Fibroblast of lung (primary cell): Measurements from ENCODE around the gene NEK11. TPM values are rescaled to one million over a fixed set of nuclear protein-coding genes. Genes with fewer than 3 reads are reported as not detected.

ENCODE experiments used
- DNase-seq, 2 donors: peaks; one replicate each; pipeline versions ENCODE4 v3.0.0 to v3.0.0-alpha.2; 2010; ENCODE audit warnings: low read depth in 2 of 2
- H2AFZ ChIP-seq: 2 replicates; pipeline ENCODE4 v1.5.1; 2012; ENCODE audit warnings: low read length, control low read depth, inconsistent platforms
- H3K27ac ChIP-seq: 2 replicates; pipeline ENCODE4 v1.5.1; 2011; ENCODE audit warnings: low read length, control low read depth; ENCODE audit not compliant: insufficient read depth
- H3K27me3 ChIP-seq: 2 replicates; pipeline ENCODE4 v1.5.1; 2011; ENCODE audit warnings: mild to moderate bottlenecking, low read length; ENCODE audit not compliant: control insufficient read depth, insufficient read depth
- H3K36me3 ChIP-seq: 2 replicates; pipeline ENCODE4 v1.5.1; 2011; ENCODE audit warnings: low read length; ENCODE audit not compliant: control insufficient read depth, insufficient read depth
- H3K4me1 ChIP-seq: 2 replicates; pipeline ENCODE4 v1.5.1; 2011; ENCODE audit warnings: low read length; ENCODE audit not compliant: control insufficient read depth, insufficient read depth; ENCODE audit errors: extremely low read depth
- H3K4me2 ChIP-seq: 2 replicates; pipeline ENCODE4 v1.5.1; 2011; ENCODE audit warnings: low read length, control low read depth; ENCODE audit not compliant: insufficient read depth; ENCODE audit errors: extremely low read depth
- H3K4me3 ChIP-seq, 4 experiments: fragments of 200-600 bp in 1 of 4; sonication (generic) in 1 of 4; replicated peaks in 1 of 4; 2 replicates each; pipeline ENCODE4 v1.5.1; 2011 to 2016; ENCODE audit warnings: low read length in 4 of 4, low read depth in 3 of 4, mild to moderate bottlenecking in 3 of 4, control low read depth in 2 of 4, inconsistent platforms in 1 of 4, mixed read lengths in 1 of 4; ENCODE audit not compliant: insufficient read depth in 1 of 4; ENCODE audit errors: control extremely low read depth in 1 of 4
- H3K79me2 ChIP-seq: 2 replicates; pipeline ENCODE4 v1.5.1; 2012; ENCODE audit warnings: mild to moderate bottlenecking, low read length, inconsistent platforms; ENCODE audit not compliant: control insufficient read depth, insufficient read depth
- H3K9ac ChIP-seq: 2 replicates; pipeline ENCODE4 v1.5.1; 2011; ENCODE audit warnings: mild to moderate bottlenecking, low read length, control low read depth; ENCODE audit not compliant: insufficient read depth
- H3K9me3 ChIP-seq: 2 replicates; pipeline ENCODE4 v1.5.1; 2012; ENCODE audit warnings: low read depth, low read length; ENCODE audit not compliant: control insufficient read depth, insufficient read depth
- H4K20me1 ChIP-seq: 2 replicates; pipeline ENCODE4 v1.5.1; 2011; ENCODE audit warnings: low read length; ENCODE audit not compliant: control insufficient read depth, insufficient read depth; ENCODE audit errors: extremely low read depth
- EZH2 ChIP-seq: IDR thresholded peaks from 2 replicates; pipeline ENCODE4 v1.5.1; 2012; ENCODE audit warnings: low read length, control low read depth, mild to moderate bottlenecking; ENCODE audit errors: missing control alignments
- polyA plus RNA-seq, 2 donors: library from polyadenylated mRNA; depleted of rRNA in 1 of 2; stranded (reverse) in 1 of 2; unstranded in 1 of 2; fragments of >200 nt; gene quantifications; 2 replicates each; pipeline ENCODE4 v1.2.1, GENCODE V29; 2011 to 2012; ENCODE audit warnings: missing spikeins in 1 of 2
- total RNA-seq: library from RNA; depleted of rRNA; stranded (reverse); fragments of >200 nt; gene quantifications from 2 replicates; pipeline ENCODE4 v1.2.1, GENCODE V29; 2014
- TF ChIP-seq, protein P1 (sequence below), 2 donors: IDR thresholded peaks in 1 of 2; conservative IDR thresholded peaks in 1 of 2; 1 replicate in 1 of 2; 2 replicates in 1 of 2; pipeline ENCODE4 v1.5.1; 2011 to 2012; ENCODE audit warnings: low read length in 2 of 2, control low read depth in 1 of 2, inconsistent platforms in 1 of 2, low read depth in 1 of 2, mild to moderate bottlenecking in 1 of 2

Gene NEK11
- total and polyA plus RNA-seq, 2 donors (not counting 1 experiment from before 2014, with no cell fraction given): 4.3 to 13.0 TPM

DNA sequence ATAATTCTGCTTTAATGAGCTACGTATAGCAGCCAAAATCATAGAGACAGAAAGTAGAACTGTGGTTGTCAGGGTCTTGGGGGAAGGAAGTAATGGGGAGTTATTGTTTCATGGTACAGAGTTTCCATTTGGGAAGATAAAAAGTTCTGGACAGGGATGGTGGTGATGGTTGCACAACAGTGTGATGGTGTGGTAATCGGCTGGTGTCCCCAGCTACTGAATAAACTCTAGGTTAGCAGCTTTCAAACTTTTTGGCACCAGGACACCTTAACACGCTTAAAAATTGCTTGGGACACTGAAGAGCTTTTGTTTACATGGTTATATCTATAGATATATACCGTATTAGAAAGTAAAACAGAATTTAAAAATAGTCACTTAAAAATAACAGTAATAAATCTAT, 166.0 kb downstream of the NEK11 start:
- Histone ChIP-seq H3K27me3 (no peaks in the 10 kb centered on the region), H3K36me3 (no peaks in the 10 kb centered on the region), H3K4me3 (no peak overlapping the region), H3K9me3 (no peaks in the 10 kb centered on the region), H3K4me2 (no peak overlapping the region), H3K9ac (no peak overlapping the region), H4K20me1 (no peaks in the 10 kb centered on the region), H2AFZ (no peak overlapping the region), H3K27ac (no peak overlapping the region), H3K79me2 (no peaks in the 10 kb centered on the region), H3K4me1 (no peaks in the 10 kb centered on the region)
- no peak for DNase-seq
- no peak for TF ChIP-seq EZH2

DNA sequence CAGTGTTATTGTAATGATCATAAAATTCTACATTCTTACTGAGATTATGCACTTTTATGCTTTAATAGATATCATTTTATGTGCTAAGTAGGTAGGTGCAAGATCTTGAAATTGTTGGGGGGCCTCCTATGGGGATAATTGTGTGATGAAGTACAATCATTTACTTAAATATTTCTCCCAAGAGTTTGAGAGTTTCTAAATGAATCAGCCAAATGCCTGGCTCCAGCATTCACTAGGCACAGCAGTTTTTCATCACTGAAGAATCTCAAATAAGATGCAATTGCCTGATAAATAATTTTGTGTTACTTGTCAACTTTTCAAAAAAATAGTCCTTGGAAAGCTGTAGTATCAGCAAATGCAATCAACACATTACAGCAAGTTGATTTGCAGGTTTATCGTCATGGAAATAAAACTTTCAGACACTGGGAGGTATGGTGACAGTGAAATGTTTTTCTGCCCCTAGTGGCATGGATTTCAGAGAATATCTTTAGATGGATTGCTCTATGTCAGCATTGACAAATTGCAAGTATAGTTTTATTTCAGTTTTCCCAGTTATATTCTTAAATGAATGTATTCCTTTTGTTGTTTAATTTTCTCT, 167.1 kb downstream of the NEK11 start:
- no peak overlapping the region for H3K4me3 ChIP-seq
- H2AFZ ChIP-seq: no peak overlapping the region
- H3K9ac ChIP-seq: no peak overlapping the region
- no peaks in the 10 kb centered on the region for H4K20me1 ChIP-seq
- TF ChIP-seq EZH2: no peak
- TF ChIP-seq, protein P1, sequence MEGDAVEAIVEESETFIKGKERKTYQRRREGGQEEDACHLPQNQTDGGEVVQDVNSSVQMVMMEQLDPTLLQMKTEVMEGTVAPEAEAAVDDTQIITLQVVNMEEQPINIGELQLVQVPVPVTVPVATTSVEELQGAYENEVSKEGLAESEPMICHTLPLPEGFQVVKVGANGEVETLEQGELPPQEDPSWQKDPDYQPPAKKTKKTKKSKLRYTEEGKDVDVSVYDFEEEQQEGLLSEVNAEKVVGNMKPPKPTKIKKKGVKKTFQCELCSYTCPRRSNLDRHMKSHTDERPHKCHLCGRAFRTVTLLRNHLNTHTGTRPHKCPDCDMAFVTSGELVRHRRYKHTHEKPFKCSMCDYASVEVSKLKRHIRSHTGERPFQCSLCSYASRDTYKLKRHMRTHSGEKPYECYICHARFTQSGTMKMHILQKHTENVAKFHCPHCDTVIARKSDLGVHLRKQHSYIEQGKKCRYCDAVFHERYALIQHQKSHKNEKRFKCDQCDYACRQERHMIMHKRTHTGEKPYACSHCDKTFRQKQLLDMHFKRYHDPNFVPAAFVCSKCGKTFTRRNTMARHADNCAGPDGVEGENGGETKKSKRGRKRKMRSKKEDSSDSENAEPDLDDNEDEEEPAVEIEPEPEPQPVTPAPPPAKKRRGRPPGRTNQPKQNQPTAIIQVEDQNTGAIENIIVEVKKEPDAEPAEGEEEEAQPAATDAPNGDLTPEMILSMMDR (conservative IDR thresholded peaks at IDR 0.05 in 1 of 2, IDR thresholded peaks at IDR 0.05 in 1 of 2; ENCODE audit: low read depth in 1 of 2, low read length in 2 of 2): peak in 1 of 2 donors; percentile 2
- no peak overlapping the region for H3K27ac ChIP-seq
- no peaks in the 10 kb centered on the region for H3K36me3 ChIP-seq
- no peak for DNase-seq
- no peak overlapping the region for H3K4me2 ChIP-seq
- no peaks in the 10 kb centered on the region for H3K9me3 ChIP-seq
- H3K4me1 ChIP-seq: no peaks in the 10 kb centered on the region
- no peaks in the 10 kb centered on the region for H3K27me3 ChIP-seq
- no peaks in the 10 kb centered on the region for H3K79me2 ChIP-seq

DNA sequence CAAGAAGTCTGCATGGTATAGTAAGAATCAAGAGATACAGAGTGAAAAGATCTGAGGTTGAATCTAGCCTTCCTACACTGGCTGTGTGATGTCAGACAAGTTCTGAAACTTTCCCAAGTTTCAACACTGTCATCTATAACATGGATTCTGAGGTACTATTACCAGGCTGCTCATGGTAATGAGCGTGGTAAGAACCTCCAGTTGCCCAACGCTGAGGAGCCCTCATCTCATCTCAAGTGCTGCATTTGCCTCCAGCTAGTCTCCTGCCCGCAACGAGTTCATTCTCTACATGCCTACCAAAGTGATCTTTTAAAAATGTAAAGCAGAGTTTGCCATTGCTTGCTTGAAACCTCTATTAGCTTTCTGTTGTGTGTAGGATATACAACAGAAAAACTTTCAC, 168.1 kb downstream of the NEK11 start:
- Histone ChIP-seq H2AFZ (no peak overlapping the region), H3K4me2 (no peak overlapping the region), H3K9ac (no peak overlapping the region), H3K79me2 (no peaks in the 10 kb centered on the region), H3K36me3 (no peaks in the 10 kb centered on the region), H3K27me3 (no peaks in the 10 kb centered on the region), H3K9me3 (no peaks in the 10 kb centered on the region), H3K4me1 (no peaks in the 10 kb centered on the region), H3K27ac (no peak overlapping the region), H4K20me1 (no peaks in the 10 kb centered on the region), H3K4me3 (no peak overlapping the region)
- no peak for DNase-seq
- no peak for TF ChIP-seq EZH2
- TF ChIP-seq, protein P1 (conservative IDR thresholded peaks at IDR 0.05 in 1 of 2, IDR thresholded peaks at IDR 0.05 in 1 of 2; ENCODE audit: low read depth in 1 of 2, low read length in 2 of 2): no peak
